Right lobe of liver (tissue), 6 donors: ENCODE measurements around the gene VSIG10L. TPM values are rescaled to one million over a fixed set of nuclear protein-coding genes. Genes with fewer than 3 reads are reported as not detected.

Experiments used
- ATAC-seq, 4 donors: fragments of 200-7000 bp; cut with Tn5 transposase; one replicate each; pipeline ENCODE4 v1.9.1; 2020; ENCODE audit warnings: mild to moderate bottlenecking in 4 of 4, moderate library complexity in 4 of 4
- DNase-seq, 3 donors: peaks; one replicate each; pipeline ENCODE4 v3.0.0-alpha.2; 2020
- H3K27ac ChIP-seq, 3 donors: fragments of 200-600 bp; one replicate each; pipeline ENCODE4 v1.8.0; 2022
- H3K27me3 ChIP-seq, 2 donors: fragments of 200-600 bp; one replicate each; pipeline ENCODE4 v1.8.0; 2022
- H3K36me3 ChIP-seq, 4 donors: fragments of 200-600 bp; sonication (generic) in 1 of 4; one replicate each; pipeline versions ENCODE4 v1.5.1 to v1.8.0; 2017 to 2022; ENCODE audit warnings: control low read depth in 1 of 4
- H3K4me1 ChIP-seq, 4 donors: fragments of 200-600 bp; sonication (generic) in 1 of 4; one replicate each; pipeline versions ENCODE4 v1.5.1 to v1.8.0; 2017 to 2022; ENCODE audit warnings: control low read depth in 1 of 4
- H3K4me3 ChIP-seq, 3 donors: fragments of 200-600 bp; one replicate each; pipeline ENCODE4 v1.8.0; 2022
- H3K9me3 ChIP-seq, 4 donors: fragments of 200-600 bp; sonication (generic) in 1 of 4; one replicate each; pipeline versions ENCODE4 v1.5.1 to v1.8.0; 2017 to 2022; ENCODE audit warnings: control low read depth in 1 of 4
- POLR2A ChIP-seq: fragments of 450-650 bp; IDR thresholded peaks from one replicate; pipeline ENCODE4 v1.6.1; 2017; ENCODE audit warnings: antibody characterized with exemption, mild to moderate bottlenecking
- WGBS: methylation state at CpG from one replicate; pipeline ENCODE4 v1.1.6; 2018; ENCODE audit warnings: low coverage, low lambda C conversion rate; ENCODE audit not compliant: insufficient coverage; ENCODE audit errors: missing lambda C conversion rate; 5-methylcytosine and 5-hydroxymethylcytosine counted together
- intact Hi-C, 2 donors: fragments of 100-400 bp; cut with DNase I; formaldehyde crosslinking; loops; one replicate each; pipeline versions ENCODE4 v1.11.2 to v1.14.1; 2022
- long read RNA-seq: library from polyadenylated mRNA; unstranded; transcript quantifications from one replicate; pipeline ENCODE4 v2.0.0, GENCODE V29; 2019
- total RNA-seq, 6 experiments: library from RNA; depleted of rRNA in 2 of 6; stranded (reverse); fragments of >200 nt in 2 of 6; fragmentation: NEBNext Ultra II Directional in 3 of 6; extraction: Animal tissue kit (Norgen Biotek cat#: 25700) in 3 of 6; gene quantifications; one replicate each; pipeline versions ENCODE4 v1.1.0 to v1.2.4, GENCODE V29; 2016 to 2023
- TF ChIP-seq, protein P1 (sequence below), 4 donors: fragments of 200-600 bp in 3 of 4; fragments of 450-650 bp in 1 of 4; IDR thresholded peaks; one replicate each; pipeline versions ENCODE4 v1.5.1 to v1.8.0; 2016 to 2022; ENCODE audit warnings: antibody characterized with exemption in 4 of 4, mild to moderate bottlenecking in 2 of 4
- donor health status: DM: no; HTN: yes; CAD: no.
- donor health status: DM: no; HTN: no; CAD: no.
- donor health status: DM: no; HTN: no; CAD: no.
- donor health status: DM: no; HTN: yes; CAD: no.
- donor health status: DM: no; HTN: yes; CAD: no.

The VSIG10L gene
- total RNA-seq = 1 to 10 TPM; 1.3 to 4.5 (median 2.8) TPM
- long read RNA-seq = 0 reads

DNA sequence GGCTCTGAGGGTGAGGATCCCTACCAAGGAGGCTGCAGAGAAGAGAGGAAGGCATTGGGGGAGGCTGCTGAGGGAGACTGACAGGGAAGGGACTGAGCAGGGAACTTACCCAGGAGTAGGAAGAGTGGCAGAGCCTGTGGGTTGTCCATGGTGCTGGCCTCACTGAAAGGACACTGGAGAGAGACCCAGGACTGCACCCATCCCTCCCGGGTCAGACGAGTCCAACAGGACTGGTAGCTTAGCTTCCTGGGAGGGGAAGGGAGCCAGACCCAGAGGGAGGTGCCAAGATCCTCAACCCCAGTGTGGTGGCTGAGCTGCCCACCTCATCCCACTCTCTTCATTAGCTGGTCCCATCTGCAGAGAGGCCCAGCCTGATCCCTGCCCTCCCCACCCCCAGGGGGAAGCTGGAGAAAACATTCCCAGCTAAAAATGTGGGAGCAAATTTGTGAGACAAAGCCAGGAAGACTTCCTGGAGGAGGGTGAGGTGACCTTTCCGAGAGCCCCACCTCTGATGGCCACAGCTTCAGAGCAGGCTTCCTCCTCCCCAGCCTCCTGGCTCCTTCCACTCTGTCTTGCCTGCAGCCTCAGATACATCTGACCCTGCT is at the start of gene VSIG10L:
Gene VSIG10L (minus strand): TSS at position 164 of the 605 bp plus-strand sequence. CDS start 15 bp downstream, at position 149.
- intact Hi-C loops = no loop called here
- DNase-seq = no peak
- H3K4me3 ChIP-seq = no peak within 1 kb of the TSS
- peaks cover 0 to 22% (median 11%) of the 10 kb centered on the region in 4 donors for H3K36me3 ChIP-seq
- WGBS = 60% methylated on average over 1 of the region's 3 CpGs
- H3K27me3 ChIP-seq = no peaks in the 10 kb centered on the region
- H3K4me1 ChIP-seq = peaks cover 0 to 18% (median 0%) of the 10 kb centered on the region in 4 donors
- H3K9me3 ChIP-seq = no peaks in the 10 kb centered on the region
- TF ChIP-seq POLR2A = no peak
- TF ChIP-seq, protein P1, sequence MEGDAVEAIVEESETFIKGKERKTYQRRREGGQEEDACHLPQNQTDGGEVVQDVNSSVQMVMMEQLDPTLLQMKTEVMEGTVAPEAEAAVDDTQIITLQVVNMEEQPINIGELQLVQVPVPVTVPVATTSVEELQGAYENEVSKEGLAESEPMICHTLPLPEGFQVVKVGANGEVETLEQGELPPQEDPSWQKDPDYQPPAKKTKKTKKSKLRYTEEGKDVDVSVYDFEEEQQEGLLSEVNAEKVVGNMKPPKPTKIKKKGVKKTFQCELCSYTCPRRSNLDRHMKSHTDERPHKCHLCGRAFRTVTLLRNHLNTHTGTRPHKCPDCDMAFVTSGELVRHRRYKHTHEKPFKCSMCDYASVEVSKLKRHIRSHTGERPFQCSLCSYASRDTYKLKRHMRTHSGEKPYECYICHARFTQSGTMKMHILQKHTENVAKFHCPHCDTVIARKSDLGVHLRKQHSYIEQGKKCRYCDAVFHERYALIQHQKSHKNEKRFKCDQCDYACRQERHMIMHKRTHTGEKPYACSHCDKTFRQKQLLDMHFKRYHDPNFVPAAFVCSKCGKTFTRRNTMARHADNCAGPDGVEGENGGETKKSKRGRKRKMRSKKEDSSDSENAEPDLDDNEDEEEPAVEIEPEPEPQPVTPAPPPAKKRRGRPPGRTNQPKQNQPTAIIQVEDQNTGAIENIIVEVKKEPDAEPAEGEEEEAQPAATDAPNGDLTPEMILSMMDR (IDR thresholded peaks at IDR 0.05) = no peak
- ATAC-seq = no peak
- peak within 1 kb of the TSS in 1 of 3 donors; percentile 33 for H3K27ac ChIP-seq

DNA sequence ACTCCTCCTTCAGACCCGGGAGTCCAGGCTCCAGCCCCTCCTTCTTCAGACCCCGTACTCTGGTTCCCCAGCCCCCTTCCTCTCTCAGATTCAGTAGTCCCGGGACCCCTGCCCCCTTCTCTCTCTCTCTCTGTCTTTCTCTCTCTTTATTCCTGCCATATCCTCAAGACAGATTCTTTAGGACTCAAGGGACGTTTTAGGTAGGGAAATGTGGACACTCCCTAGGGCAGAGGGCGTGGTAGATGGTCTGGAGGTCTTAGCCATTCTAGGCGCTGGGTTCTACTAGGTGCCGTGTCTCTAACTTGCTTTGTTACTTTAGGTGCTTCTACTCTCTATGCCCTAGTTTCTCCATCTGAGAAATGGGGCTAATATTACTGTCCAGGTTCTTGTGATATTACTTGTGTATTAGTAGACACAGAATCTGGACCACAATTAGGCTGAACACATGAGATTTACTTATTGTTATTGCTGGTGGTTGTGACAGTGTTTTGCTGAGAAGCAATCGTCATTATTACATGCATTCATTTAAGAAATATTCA is 49.2 kb upstream of the VSIG10L start:
- Histone ChIP-seq H3K36me3 (no peaks in the 10 kb centered on the region), H3K4me1 (peaks cover 0 to 3% (median 0%) of the 10 kb centered on the region in 4 donors), H3K4me3 (no peak overlapping the region), H3K27me3 (no peaks in the 10 kb centered on the region), H3K9me3 (no peaks in the 10 kb centered on the region), H3K27ac (no peak overlapping the region)
- TF ChIP-seq, protein P1 (IDR thresholded peaks at IDR 0.05) = no peak
- intact Hi-C loops = no loop called here
- ATAC-seq (no peak), DNase-seq (no peak)
- WGBS = 62% methylated on average over 8 of the region's 8 CpGs

DNA sequence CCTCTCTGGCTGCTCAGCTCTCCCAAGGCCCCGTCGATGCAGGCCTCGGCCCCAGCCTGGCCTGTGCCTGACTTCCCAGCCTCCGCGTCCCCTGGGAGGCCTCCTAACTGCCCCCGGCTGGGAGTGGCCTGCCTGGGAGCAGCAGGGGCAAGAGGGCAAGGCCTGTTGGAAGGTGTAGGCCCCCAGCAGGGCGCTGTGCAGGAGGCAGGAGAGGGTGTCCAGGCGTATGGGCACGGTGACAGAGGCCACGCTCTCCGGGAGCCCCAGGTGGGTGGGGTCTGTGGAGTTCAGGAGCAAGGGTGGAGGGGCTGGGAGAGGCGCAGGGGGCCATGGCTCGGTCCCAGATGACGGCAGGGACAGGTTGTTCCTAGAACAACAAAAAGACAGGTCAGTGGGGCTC is 47.2 kb upstream of the VSIG10L start:
- H3K4me3 ChIP-seq = no peak overlapping the region
- no peaks in the 10 kb centered on the region for H3K27me3 ChIP-seq
- WGBS = 71% methylated on average over 3 of the region's 14 CpGs
- no peak for DNase-seq
- no peak overlapping the region for H3K27ac ChIP-seq
- no peaks in the 10 kb centered on the region for H3K36me3 ChIP-seq
- no peak for TF ChIP-seq POLR2A
- TF ChIP-seq, protein P1 (IDR thresholded peaks at IDR 0.05) = no peak
- intact Hi-C loops = no loop called here
- ATAC-seq = peak in 1 of 4 donors; percentile 27
- H3K4me1 ChIP-seq = no peaks in the 10 kb centered on the region
- H3K9me3 ChIP-seq = no peaks in the 10 kb centered on the region

DNA sequence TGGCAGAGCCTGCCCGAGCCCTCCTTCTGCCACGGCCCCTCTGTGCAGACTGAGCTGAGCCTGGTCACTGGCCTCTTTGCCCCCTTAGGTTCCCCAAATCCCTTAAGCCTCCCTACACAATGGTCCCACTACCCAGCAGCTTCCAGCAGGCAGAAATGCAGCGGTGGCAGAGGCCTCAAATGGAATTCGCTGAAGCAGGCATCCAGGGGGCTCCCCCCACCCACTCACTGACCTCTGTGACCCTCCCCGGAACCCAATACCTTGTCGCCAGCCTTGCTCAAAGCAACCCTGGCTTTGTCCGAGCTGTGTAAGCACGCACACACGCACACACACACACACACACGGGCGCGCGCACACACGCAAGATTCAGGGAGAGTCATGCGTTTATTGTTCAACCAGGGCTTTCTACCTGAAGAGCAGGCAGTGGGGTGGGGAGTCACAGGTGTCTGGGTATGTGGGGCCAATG is 46.0 kb upstream of the VSIG10L start, which contains the start of gene LIM2:
Gene LIM2 (minus strand): TSS at position 51 of the 466 bp plus-strand sequence. CDS start 531 bp downstream, outside the sequence.
- Histone ChIP-seq H3K9me3 (no peaks in the 10 kb centered on the region), H3K27me3 (no peaks in the 10 kb centered on the region), H3K27ac (no peak within 1 kb of the TSS), H3K36me3 (no peaks in the 10 kb centered on the region), H3K4me3 (no peak within 1 kb of the TSS), H3K4me1 (no peaks in the 10 kb centered on the region)
- TF ChIP-seq, protein P1 (IDR thresholded peaks at IDR 0.05) = no peak
- no peak for TF ChIP-seq POLR2A
- ATAC-seq (no peak), DNase-seq (no peak)
- WGBS = 85% methylated on average over 13 of the region's 15 CpGs
- intact Hi-C loops = no loop called here
